Measurements from ENCODE around the gene SMC1A.

Gene SMC1A

DNA sequence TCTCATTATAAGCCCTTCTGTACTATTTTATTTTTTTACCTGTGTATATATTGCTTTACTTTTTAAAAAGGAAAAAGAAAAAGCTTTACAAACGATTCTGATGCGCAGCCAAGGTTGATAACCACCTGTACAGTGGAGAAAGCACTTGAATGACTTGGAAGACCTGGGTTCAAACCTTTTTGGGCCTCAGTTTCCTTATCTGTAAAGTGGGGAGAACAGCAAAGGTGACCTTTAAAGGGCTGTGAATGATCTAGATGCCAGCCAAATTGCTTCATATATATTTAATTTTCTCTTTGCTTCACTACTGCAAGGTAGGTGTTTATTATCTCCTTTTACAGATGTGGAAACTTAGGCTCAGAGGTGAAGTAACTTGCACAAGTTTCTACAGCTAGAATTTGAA lies 45.0 kb downstream of the SMC1A start:
- no peak for TF ChIP-seq CTCF (IDR thresholded peaks at IDR 0.05)

DNA sequence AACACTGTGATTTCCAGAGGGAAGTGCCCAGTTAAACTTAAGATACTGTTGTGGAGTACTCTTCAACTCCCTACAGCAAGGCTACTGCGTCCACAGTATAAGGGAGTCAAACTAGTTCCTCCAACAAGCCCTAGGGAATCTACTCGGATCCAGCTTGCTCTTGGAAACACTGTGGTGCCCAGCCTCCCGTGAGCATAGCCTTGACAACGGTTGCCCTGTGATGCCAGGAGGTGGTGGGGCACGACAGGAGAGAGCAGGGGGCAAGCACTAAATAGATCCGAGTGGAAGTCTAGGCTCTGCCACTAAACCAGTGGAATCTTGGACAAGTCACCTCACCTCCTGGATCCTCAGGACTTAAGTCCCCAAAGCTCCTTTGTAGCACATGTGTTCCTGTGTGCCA lies 45.6 kb downstream of the SMC1A start:
- no peak for TF ChIP-seq CTCF (IDR thresholded peaks at IDR 0.05)

DNA sequence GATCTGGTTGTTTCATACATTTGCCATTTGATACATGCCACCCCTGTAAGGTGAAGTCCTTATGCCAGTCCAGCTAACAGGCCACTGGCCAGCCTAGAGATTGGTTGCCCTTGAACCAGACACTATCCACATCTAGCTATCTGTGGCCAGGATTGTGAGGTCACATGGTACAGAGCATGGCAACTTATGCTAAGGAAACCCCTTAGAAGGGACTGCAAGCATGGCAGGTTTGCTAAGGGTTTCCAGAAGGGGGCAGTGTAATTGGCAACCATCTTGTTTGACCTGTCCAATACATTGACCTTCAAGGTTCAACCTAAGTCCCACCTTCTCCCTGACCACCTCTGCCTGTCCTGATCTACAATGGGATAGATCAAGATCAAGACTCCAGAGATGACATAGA lies 47.5 kb downstream of the SMC1A start:
- TF ChIP-seq CTCF (IDR thresholded peaks at IDR 0.05) = no peak

DNA sequence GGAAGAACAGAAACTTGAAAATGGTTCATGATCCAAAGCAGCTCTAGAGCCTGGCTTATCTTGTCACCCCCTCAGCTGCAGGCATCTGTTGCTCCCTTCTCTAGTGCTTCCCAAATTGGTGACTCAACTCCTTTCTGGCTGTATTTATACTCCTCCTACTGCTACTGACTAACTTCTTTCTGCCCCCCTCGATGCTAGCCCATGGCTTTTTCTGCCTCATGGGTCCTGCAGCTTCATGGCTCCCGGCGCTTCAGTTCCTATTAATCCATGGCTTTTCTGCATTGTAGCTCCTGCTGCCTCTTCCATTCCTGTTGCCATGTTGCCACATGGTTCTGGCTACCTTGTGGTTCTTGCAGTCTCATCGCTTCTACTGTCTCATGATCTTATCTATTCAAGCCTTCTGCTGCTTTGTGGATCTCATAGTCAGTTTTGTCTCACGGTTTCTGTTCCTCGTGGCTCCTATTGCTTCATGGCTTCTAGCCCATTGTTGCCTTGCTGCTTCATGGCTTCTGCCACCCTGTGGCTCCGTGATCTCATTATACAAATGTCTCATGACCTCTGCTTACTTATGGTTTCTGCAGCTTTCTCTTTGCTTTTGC lies 48.1 kb downstream of the SMC1A start:
- TF ChIP-seq CTCF (IDR thresholded peaks at IDR 0.05) = no peak

GRCh38 chrX:53373307-53373706 lies 49.1 kb downstream of the SMC1A start:
- TF ChIP-seq CTCF (IDR thresholded peaks at IDR 0.05) = no peak

- no peak for TF ChIP-seq CTCF (IDR thresholded peaks at IDR 0.05)
These were observed 60.0 kb downstream of the SMC1A start for GRCh38 chrX:53362449-53362848.

DNA sequence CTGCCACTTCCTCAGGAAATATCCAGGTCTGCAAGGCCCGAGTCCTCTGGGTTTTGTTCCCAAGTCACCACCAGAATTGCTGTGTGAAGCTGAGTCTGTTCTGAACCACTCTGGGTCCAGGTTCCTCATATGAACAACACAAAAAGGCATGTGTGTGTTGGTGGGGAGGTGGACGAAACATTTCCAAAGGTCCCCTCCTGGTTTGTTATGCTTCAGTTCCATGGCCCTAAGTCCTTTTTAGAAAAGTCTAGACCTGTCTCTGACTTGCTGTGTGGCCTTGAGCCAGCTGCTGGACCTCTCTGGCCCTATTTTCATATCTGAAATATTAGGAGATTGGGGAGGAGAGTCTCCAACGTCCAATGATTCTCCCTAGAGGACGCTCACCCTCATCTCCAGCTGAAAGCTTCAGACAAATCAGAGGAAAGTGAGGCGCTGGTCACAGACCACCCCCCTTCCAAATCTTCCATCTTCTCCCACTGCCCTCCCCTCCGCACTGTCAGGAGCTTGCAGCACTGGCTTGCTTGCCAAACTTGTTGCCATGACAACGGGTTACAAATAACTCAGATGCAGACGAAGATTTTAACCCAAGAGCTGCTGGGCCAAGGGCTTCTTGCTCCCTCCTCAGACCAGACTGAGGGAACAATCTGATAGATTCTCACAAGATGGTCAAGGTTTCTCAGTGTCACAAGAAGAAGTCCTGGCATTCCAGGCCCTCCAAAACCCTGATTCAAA lies 64.5 kb downstream of the SMC1A start:
- no peak for TF ChIP-seq CTCF (IDR thresholded peaks at IDR 0.05)
